PC-9 (cell line): ENCODE results near the gene NOB1.
A peak's percentile ranks its signal among the peaks of the same experiment; 100 is the strongest.

Source experiments
- EZH2 ChIP-seq: fragments of 200-600 bp; sonication (generic); IDR thresholded peaks from 2 replicates; pipeline ENCODE4 v1.8.0; 2017; ENCODE audit warnings: antibody characterized with exemption, low read depth
- TF ChIP-seq, protein P1 (sequence below): fragments of 200-600 bp; sonication (generic); conservative IDR thresholded peaks from 2 replicates; pipeline ENCODE4 v1.6.1; 2017; ENCODE audit warnings: mixed run types, antibody characterized with exemption, mild to moderate bottlenecking, moderate library complexity

DNA sequence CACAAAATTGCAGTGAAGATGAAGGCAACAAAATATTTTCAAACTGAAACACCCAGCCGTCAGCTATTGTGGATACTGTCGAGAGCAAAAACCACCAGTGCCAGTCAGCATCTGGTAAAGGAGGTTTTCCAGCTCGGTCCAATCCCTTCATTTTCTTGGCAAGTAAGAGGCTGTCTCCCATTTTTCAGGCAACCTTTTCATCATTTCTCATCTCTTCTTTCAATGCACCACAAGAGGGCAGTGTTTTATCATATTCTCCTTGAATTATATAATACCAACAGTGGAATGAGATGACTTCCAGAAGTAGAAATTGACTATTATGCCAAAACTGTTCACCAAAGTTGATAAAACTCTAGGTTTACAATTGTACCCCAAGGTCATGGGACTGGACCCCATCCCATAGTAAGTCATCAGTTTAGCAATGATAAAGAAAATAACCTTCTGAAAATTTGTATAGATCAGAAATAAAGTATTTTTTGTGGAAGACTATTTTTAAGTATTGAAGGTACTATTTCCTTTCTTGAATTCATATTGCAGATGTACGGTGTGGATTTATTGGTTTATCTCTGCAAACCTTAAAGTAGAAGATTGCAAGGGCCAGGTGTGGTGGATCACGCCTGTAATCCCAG lies 45.2 kb downstream of the NOB1 start:
- TF ChIP-seq, protein P1, sequence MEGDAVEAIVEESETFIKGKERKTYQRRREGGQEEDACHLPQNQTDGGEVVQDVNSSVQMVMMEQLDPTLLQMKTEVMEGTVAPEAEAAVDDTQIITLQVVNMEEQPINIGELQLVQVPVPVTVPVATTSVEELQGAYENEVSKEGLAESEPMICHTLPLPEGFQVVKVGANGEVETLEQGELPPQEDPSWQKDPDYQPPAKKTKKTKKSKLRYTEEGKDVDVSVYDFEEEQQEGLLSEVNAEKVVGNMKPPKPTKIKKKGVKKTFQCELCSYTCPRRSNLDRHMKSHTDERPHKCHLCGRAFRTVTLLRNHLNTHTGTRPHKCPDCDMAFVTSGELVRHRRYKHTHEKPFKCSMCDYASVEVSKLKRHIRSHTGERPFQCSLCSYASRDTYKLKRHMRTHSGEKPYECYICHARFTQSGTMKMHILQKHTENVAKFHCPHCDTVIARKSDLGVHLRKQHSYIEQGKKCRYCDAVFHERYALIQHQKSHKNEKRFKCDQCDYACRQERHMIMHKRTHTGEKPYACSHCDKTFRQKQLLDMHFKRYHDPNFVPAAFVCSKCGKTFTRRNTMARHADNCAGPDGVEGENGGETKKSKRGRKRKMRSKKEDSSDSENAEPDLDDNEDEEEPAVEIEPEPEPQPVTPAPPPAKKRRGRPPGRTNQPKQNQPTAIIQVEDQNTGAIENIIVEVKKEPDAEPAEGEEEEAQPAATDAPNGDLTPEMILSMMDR: peak; percentile 81
- TF ChIP-seq EZH2: no peak
